HepG2 (cell line): ENCODE results near the gene DCPS. TPM values are rescaled to one million over a fixed set of nuclear protein-coding genes. Genes with fewer than 3 reads are reported as not detected.

ENCODE experiments used
- FOXK1 ChIP-seq: sonication (generic); formaldehyde crosslinking; IDR thresholded peaks from 2 replicates; pipeline ENCODE4 v1.4.0; 2020; ENCODE audit warnings: low read depth, missing genetic modification reagents, borderline replicate concordance
- GATA4 ChIP-seq: sonication (generic); IDR thresholded peaks from 2 replicates; pipeline ENCODE4 v1.6.1; 2016; ENCODE audit warnings: antibody characterized with exemption, low read depth, borderline replicate concordance
- GPN1 ChIP-seq: sonication (generic); formaldehyde crosslinking; IDR thresholded peaks from 2 replicates; pipeline ENCODE4 v1.5.1; 2020; ENCODE audit warnings: missing genetic modification reagents, borderline replicate concordance
- HIVEP1 ChIP-seq: sonication (generic); formaldehyde crosslinking; IDR thresholded peaks from 2 replicates; pipeline ENCODE4 v1.4.0; 2020; ENCODE audit warnings: mild to moderate bottlenecking, missing genetic modification reagents
- HNRNPL ChIP-seq: fragments of 200-400 bp; formaldehyde crosslinking; IDR thresholded peaks from 2 replicates; pipeline ENCODE4 v1.6.1; 2017; ENCODE audit warnings: mild to moderate bottlenecking, low read depth, low read length
- MTA1 ChIP-seq: sonication (generic); formaldehyde crosslinking; IDR thresholded peaks from 2 replicates; pipeline ENCODE4 v1.4.0; 2020; ENCODE audit warnings: missing genetic modification reagents, mild to moderate bottlenecking, borderline replicate concordance
- NFIB ChIP-seq: sonication (generic); formaldehyde crosslinking; IDR thresholded peaks from 2 replicates; pipeline ENCODE4 v1.9.0; 2021; ENCODE audit warnings: missing genetic modification reagents, mild to moderate bottlenecking, borderline replicate concordance
- NONO ChIP-seq, 2 experiments: fragments of 450-650 bp in 1 of 2; sonication (generic) in 1 of 2; formaldehyde crosslinking in 1 of 2; IDR thresholded peaks in 1 of 2; conservative IDR thresholded peaks in 1 of 2; 2 replicates each; pipeline versions ENCODE4 v1.6.1 to v1.8.0; 2017 to 2022; ENCODE audit warnings: mild to moderate bottlenecking in 1 of 2, missing genetic modification reagents in 1 of 2, moderate library complexity in 1 of 2
- SAFB2 ChIP-seq: sonication (generic); formaldehyde crosslinking; IDR thresholded peaks from 2 replicates; pipeline ENCODE4 v1.5.1; 2020; ENCODE audit warnings: missing genetic modification reagents, low read depth, mild to moderate bottlenecking, borderline replicate concordance
- TCF7 ChIP-seq: sonication (generic); IDR thresholded peaks from 2 replicates; pipeline ENCODE4 v1.6.1; 2016; ENCODE audit warnings: antibody characterized with exemption, low read depth
- ZNF30 ChIP-seq: sonication (generic); formaldehyde crosslinking; IDR thresholded peaks from 2 replicates; pipeline ENCODE4 v1.5.0; 2020; ENCODE audit warnings: mild to moderate bottlenecking, missing genetic modification reagents
- ZNF496 ChIP-seq: sonication (generic); formaldehyde crosslinking; IDR thresholded peaks from 2 replicates; pipeline ENCODE4 v1.8.1; 2023; ENCODE audit warnings: mild to moderate bottlenecking, moderate library complexity, missing genetic modification reagents; ENCODE audit not compliant: insufficient replicate concordance
- ZNF616 ChIP-seq: sonication (generic); formaldehyde crosslinking; IDR thresholded peaks from 2 replicates; pipeline ENCODE4 v1.5.0; 2020; ENCODE audit warnings: low read depth, mild to moderate bottlenecking, missing genetic modification reagents
- ZZZ3 ChIP-seq: sonication (generic); formaldehyde crosslinking; IDR thresholded peaks from 2 replicates; pipeline ENCODE4 v1.4.0; 2020; ENCODE audit warnings: missing genetic modification reagents, mild to moderate bottlenecking, borderline replicate concordance
- polyA plus RNA-seq, 8 experiments: library from polyadenylated mRNA; depleted of rRNA in 3 of 8; stranded (reverse) in 7 of 8; unstranded in 1 of 8; fragments of >200 nt; fragmentation: Illumina TruSeq in 4 of 8; extraction: Trizol in 4 of 8; gene quantifications; 2 replicates each; pipeline versions ENCODE4 v1.2.1 to v1.2.3, GENCODE V29; 2011 to 2016; ENCODE audit warnings: low read depth in 4 of 8, missing spikeins in 1 of 8, mixed read lengths in 1 of 8; ENCODE audit not compliant: insufficient read depth in 1 of 8
- total RNA-seq, 5 experiments: library from RNA; depleted of rRNA; stranded (reverse); fragments of >200 nt; fragmentation: Illumina TruSeq; extraction: Trizol; gene quantifications; 2 replicates each; pipeline ENCODE4 v1.2.3, GENCODE V29; 2016; ENCODE audit warnings: low read depth in 1 of 5
- TF ChIP-seq, protein P1 (sequence below): IDR thresholded peaks from 2 replicates; pipeline ENCODE4 v1.6.1; 2016; ENCODE audit warnings: mild to moderate bottlenecking
- TF ChIP-seq, protein P2 (sequence below): sonication (generic); formaldehyde crosslinking; IDR thresholded peaks from 2 replicates; pipeline ENCODE4 v1.4.0; 2020; ENCODE audit warnings: missing genetic modification reagents
- TF ChIP-seq, protein P3 (sequence below): IDR thresholded peaks from 2 replicates; pipeline ENCODE4 v1.6.1; 2016
- TF ChIP-seq, protein P4 (sequence below): sonication (generic); formaldehyde crosslinking; IDR thresholded peaks from 2 replicates; pipeline ENCODE4 v1.8.1; 2023; ENCODE audit warnings: mild to moderate bottlenecking, missing genetic modification reagents
- TF ChIP-seq, protein P5 (sequence below): sonication (generic); formaldehyde crosslinking; IDR thresholded peaks from 2 replicates; pipeline ENCODE4 v1.9.0; 2021; ENCODE audit warnings: missing genetic modification reagents, borderline replicate concordance

DCPS gene
- total and polyA plus RNA-seq, 2 of the 13 experiments (the other 11 are each of a cell fraction or from before 2014, with no cell fraction given): 21.9 to 22.5 TPM

DNA sequence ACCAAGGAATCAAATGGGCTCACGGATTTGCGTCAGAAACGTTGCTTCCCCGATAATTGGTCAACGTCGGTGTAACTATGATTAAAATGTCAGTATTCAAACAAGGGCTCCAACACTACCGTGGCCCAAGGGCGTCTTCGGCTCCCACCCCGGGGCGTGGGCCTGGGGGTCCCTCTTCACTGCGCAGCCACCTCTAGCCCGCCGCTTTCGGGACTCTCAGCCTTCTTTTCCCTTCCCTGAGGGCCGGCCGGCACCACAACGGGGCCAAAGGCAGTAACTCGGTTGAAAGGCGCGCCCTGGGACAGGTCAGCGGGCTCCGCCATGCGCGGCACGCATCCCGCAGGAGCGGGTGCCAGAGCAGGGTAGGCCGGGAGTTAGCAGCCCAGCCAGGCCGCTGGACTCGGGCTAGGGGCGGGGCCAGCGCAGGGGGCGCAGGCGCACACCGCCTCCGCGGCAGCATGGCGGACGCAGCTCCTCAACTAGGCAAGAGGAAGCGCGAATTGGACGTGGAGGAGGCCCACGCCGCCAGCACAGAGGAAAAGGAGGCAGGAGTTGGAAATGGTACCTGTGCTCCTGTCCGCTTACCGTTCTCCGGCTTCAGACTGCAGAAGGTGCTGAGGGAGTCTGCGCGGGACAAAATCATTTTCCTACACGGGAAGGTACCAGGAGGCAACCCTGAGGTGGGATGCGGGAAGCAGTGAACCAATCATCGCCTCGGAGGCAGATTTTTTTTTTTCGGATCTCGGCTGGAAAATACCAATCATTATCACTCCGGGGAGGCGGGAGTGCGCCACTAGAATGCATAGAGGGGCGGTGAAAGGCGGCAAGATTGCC is at the start of gene DCPS (continued):
- TF ChIP-seq ZZZ3 (peak; percentile 92; the same call in 1 of the 2 replicates), MTA1 (CRISPR knock-in tag) (peak; percentile 80; the same call in 1 of the 2 replicates), SAFB2 (CRISPR knock-in tag) (peak; percentile 95; the same call in 1 of the 2 replicates), HIVEP1 (CRISPR knock-in tag) (peak; percentile 89), ZNF30 (CRISPR knock-in tag) (peak; percentile 86; the same call in 1 of the 2 replicates), ZNF616 (CRISPR knock-in tag) (peak; percentile 88; the same call in 1 of the 2 replicates), ZNF496 (CRISPR knock-in tag) (no peak), GPN1 (no peak), TCF7 (peak; percentile 6; the same call in 1 of the 2 replicates), NFIB (CRISPR knock-in tag) (no peak), FOXK1 (peak; percentile 76), HNRNPL (no peak), NONO (IDR thresholded peaks at IDR 0.05) (no peak), NONO (CRISPR knock-in tag; conservative IDR thresholded peaks at IDR 0.05) (peak; percentile 96), GATA4 (peak; percentile 81)
- TF ChIP-seq, protein P1, sequence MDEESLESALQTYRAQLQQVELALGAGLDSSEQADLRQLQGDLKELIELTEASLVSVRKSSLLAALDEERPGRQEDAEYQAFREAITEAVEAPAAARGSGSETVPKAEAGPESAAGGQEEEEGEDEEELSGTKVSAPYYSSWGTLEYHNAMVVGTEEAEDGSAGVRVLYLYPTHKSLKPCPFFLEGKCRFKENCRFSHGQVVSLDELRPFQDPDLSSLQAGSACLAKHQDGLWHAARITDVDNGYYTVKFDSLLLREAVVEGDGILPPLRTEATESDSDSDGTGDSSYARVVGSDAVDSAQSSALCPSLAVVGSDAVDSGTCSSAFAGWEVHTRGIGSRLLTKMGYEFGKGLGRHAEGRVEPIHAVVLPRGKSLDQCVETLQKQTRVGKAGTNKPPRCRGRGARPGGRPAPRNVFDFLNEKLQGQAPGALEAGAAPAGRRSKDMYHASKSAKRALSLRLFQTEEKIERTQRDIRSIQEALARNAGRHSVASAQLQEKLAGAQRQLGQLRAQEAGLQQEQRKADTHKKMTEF: peak; percentile 88
- TF ChIP-seq, protein P2, sequence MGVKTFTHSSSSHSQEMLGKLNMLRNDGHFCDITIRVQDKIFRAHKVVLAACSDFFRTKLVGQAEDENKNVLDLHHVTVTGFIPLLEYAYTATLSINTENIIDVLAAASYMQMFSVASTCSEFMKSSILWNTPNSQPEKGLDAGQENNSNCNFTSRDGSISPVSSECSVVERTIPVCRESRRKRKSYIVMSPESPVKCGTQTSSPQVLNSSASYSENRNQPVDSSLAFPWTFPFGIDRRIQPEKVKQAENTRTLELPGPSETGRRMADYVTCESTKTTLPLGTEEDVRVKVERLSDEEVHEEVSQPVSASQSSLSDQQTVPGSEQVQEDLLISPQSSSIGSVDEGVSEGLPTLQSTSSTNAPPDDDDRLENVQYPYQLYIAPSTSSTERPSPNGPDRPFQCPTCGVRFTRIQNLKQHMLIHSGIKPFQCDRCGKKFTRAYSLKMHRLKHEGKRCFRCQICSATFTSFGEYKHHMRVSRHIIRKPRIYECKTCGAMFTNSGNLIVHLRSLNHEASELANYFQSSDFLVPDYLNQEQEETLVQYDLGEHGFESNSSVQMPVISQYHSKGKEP (CRISPR knock-in tag): peak; percentile 64
- TF ChIP-seq, protein P3, sequence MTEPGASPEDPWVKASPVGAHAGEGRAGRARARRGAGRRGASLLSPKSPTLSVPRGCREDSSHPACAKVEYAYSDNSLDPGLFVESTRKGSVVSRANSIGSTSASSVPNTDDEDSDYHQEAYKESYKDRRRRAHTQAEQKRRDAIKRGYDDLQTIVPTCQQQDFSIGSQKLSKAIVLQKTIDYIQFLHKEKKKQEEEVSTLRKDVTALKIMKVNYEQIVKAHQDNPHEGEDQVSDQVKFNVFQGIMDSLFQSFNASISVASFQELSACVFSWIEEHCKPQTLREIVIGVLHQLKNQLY (CRISPR knock-in tag): 0 out of 2 replicates have a peak, but pooled peaks have one; percentile 57
- TF ChIP-seq, protein P4, sequence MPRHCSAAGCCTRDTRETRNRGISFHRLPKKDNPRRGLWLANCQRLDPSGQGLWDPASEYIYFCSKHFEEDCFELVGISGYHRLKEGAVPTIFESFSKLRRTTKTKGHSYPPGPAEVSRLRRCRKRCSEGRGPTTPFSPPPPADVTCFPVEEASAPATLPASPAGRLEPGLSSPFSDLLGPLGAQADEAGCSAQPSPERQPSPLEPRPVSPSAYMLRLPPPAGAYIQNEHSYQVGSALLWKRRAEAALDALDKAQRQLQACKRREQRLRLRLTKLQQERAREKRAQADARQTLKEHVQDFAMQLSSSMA (CRISPR knock-in tag): peak; percentile 87
- TF ChIP-seq, protein P5, sequence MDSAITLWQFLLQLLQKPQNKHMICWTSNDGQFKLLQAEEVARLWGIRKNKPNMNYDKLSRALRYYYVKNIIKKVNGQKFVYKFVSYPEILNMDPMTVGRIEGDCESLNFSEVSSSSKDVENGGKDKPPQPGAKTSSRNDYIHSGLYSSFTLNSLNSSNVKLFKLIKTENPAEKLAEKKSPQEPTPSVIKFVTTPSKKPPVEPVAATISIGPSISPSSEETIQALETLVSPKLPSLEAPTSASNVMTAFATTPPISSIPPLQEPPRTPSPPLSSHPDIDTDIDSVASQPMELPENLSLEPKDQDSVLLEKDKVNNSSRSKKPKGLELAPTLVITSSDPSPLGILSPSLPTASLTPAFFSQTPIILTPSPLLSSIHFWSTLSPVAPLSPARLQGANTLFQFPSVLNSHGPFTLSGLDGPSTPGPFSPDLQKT (CRISPR knock-in tag): no peak
